ENCODE results near the gene TMEM266.

GRCh38 chr15:76163457-76164295 lies 103.9 kb downstream of the TMEM266 start:
- TF ChIP-seq CTCF (conservative IDR thresholded peaks at IDR 0.05; ENCODE audit: low read depth, low read length) (no peak), EZH2 (IDR thresholded peaks at IDR 0.05; ENCODE audit: low read length, unreplicated experiment) (no peak), EZH2phosphoT487 (IDR thresholded peaks at IDR 0.05; ENCODE audit: borderline replicate concordance, low read length) (no peak)
